ENCODE measurements around the gene METAP1. TPM values are rescaled to one million over a fixed set of nuclear protein-coding genes. Genes with fewer than 3 reads are reported as not detected.
A peak's percentile ranks its signal among the peaks of the same experiment; 100 is the strongest.
"Not testable (repeated sequence)": the region's sequence is repeated elsewhere in the genome, so short reads cannot be mapped to it uniquely, and the experiment has no call there.

Gene METAP1
- total RNA-seq, 1 experiment from 2014 or later, result 63.5 TPM

DNA sequence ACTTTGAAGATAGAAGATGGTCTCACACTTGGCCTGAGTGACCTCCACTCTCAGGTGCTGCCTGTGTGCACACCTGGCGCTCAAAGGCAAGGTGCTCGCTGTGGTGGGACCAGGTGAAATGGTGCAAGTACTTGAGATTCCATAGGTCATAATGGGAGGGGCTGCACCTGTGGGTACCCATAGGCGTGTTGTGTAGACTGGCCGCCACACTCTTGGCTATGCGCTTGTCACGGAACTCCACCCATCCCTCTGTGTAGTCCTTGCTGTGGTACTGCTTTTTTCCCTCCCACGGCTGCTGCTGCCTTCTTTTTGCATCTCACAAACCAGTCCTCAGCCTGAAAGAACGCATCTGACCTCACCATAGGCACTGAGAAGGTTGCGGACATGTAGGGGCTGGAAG lies 27.0 kb downstream of the METAP1 start:
- Histone ChIP-seq H2BK12ac (ENCODE audit: insufficient read length, low read depth, low read length) (no peak overlapping the region), H3K9me3 (ENCODE audit: control insufficient read depth, low read depth, low read length) (no peaks in the 10 kb centered on the region), H2AFZ (ENCODE audit: low read length) (no peak overlapping the region), H3K56ac (ENCODE audit: insufficient read length, low read depth, low read length) (no peak overlapping the region), H3K9ac (ENCODE audit: extremely low read depth, insufficient read length, low read length) (no peak overlapping the region), H2AK5ac (ENCODE audit: insufficient read length, low read length) (no peak overlapping the region), H4K5ac (ENCODE audit: insufficient read length, low read depth, low read length) (no peak overlapping the region), H4K20me1 (ENCODE audit: control insufficient read depth, insufficient read depth, insufficient read length) (no peaks in the 10 kb centered on the region), H2BK20ac (ENCODE audit: low read depth, low read length, poor library complexity, severe bottlenecking) (no peak overlapping the region), H3K14ac (ENCODE audit: insufficient read depth, low read length) (no peak overlapping the region), H3K79me1 (ENCODE audit: insufficient read depth, low read depth, low read length, poor library complexity, severe bottlenecking) (peaks cover 6% of the 10 kb centered on the region), H3K27ac (ENCODE audit: insufficient read length, low read depth, low read length) (no peak overlapping the region), H3T11ph (ENCODE audit: low read length) (no peak overlapping the region), H4K8ac (replicated peaks; ENCODE audit: insufficient read length, low read depth, low read length) (no peak overlapping the region), H2BK120ac (ENCODE audit: low read depth, low read length, poor library complexity, severe bottlenecking) (no peak overlapping the region), H3K4ac (ENCODE audit: low read depth, low read length) (no peak overlapping the region), H2BK5ac (ENCODE audit: insufficient read length, low read length) (no peak overlapping the region), H3K4me2 (ENCODE audit: insufficient read depth, insufficient read length, low read length) (no peak overlapping the region), H3K4me1 (ENCODE audit: insufficient read depth, low read length) (peaks cover 5% of the 10 kb centered on the region; the same call in 1 of the 2 replicates), H3K23ac (ENCODE audit: insufficient read length, low read depth, low read length) (no peak overlapping the region), H3K23me2 (ENCODE audit: insufficient read length, low read depth, low read length, poor library complexity, severe bottlenecking) (no peaks in the 10 kb centered on the region), H2BK15ac (ENCODE audit: low read depth, low read length) (no peak overlapping the region), H3K27me3 (ENCODE audit: insufficient read depth, low read length) (no peaks in the 10 kb centered on the region), H4K91ac (ENCODE audit: insufficient read length, low read depth, low read length) (no peak overlapping the region), H3K79me2 (ENCODE audit: insufficient read depth, low read length) (peaks cover 44% of the 10 kb centered on the region; the same call in 1 of the 2 replicates), H3K18ac (ENCODE audit: insufficient read length, low read depth, low read length) (no peak overlapping the region)
- no CpG with 5 or more reads among the region's 9 CpGs for WGBS (ENCODE audit: extremely low coverage, insufficient read length, low lambda C conversion rate)
- Mint-ChIP-seq H3K27me3 (ENCODE audit: low read depth) (no peaks in the 10 kb centered on the region), H3K9me3 (peaks cover 19 to 32% of the 10 kb centered on the region in 2 experiments), H3K4me1 (peaks cover 51 to 54% of the 10 kb centered on the region in 2 experiments), H3K27ac (peak overlapping the region in 1 of 3 experiments; percentile 12; a peak in 1 of 7 replicates), H3K36me3 (ENCODE audit: insufficient read depth in 1 of 3, low read depth in 3 of 3) (peaks cover 53 to 57% (median 54%) of the 10 kb centered on the region in 3 experiments), H3K4me3 (no peak overlapping the region)
- TF ChIP-seq, protein P1, sequence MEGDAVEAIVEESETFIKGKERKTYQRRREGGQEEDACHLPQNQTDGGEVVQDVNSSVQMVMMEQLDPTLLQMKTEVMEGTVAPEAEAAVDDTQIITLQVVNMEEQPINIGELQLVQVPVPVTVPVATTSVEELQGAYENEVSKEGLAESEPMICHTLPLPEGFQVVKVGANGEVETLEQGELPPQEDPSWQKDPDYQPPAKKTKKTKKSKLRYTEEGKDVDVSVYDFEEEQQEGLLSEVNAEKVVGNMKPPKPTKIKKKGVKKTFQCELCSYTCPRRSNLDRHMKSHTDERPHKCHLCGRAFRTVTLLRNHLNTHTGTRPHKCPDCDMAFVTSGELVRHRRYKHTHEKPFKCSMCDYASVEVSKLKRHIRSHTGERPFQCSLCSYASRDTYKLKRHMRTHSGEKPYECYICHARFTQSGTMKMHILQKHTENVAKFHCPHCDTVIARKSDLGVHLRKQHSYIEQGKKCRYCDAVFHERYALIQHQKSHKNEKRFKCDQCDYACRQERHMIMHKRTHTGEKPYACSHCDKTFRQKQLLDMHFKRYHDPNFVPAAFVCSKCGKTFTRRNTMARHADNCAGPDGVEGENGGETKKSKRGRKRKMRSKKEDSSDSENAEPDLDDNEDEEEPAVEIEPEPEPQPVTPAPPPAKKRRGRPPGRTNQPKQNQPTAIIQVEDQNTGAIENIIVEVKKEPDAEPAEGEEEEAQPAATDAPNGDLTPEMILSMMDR (conservative IDR thresholded peaks at IDR 0.05), result no peak
- no peak for DNase-seq

DNA sequence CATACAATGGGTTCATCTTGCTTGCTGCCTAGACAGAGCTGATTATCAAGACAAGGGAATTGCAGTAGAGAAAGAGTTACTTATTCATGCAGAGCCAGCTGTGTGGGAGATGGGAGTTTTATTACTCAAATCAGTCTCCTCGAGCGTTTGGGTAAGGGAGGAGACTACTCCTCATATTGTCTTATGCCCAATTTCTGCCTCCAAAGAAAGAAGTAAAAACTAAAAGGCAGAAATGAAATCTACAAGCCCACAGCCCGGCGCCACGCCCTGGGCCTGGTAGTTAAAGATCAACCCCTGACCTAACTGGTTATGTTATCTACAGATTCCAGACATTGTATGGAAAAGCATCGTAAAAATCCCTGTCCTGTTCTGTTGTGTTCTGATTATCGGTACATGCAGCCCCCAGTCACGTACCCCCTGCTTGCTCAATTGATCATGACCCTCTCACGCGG lies 28.3 kb downstream of the METAP1 start:
- H3K4ac ChIP-seq (ENCODE audit: low read depth, low read length); DNase-seq; H3K23ac ChIP-seq (ENCODE audit: insufficient read length, low read depth, low read length); H4K91ac ChIP-seq (ENCODE audit: insufficient read length, low read depth, low read length); H3K56ac ChIP-seq (ENCODE audit: insufficient read length, low read depth, low read length); H2BK20ac ChIP-seq (ENCODE audit: low read depth, low read length, poor library complexity, severe bottlenecking); H2BK5ac ChIP-seq (ENCODE audit: insufficient read length, low read length); H3K9me3 ChIP-seq (ENCODE audit: control insufficient read depth, low read depth, low read length); H3T11ph ChIP-seq (ENCODE audit: low read length); H3K18ac ChIP-seq (ENCODE audit: insufficient read length, low read depth, low read length); H2BK12ac ChIP-seq (ENCODE audit: insufficient read length, low read depth, low read length); H2AFZ ChIP-seq (ENCODE audit: low read length); H3K27me3 Mint-ChIP-seq (ENCODE audit: low read depth); H3K4me1 ChIP-seq (ENCODE audit: insufficient read depth, low read length); H3K4me2 ChIP-seq (ENCODE audit: insufficient read depth, insufficient read length, low read length); H3K14ac ChIP-seq (ENCODE audit: insufficient read depth, low read length); H3K79me1 ChIP-seq (ENCODE audit: insufficient read depth, low read depth, low read length, poor library complexity, severe bottlenecking); H4K8ac ChIP-seq (replicated peaks; ENCODE audit: insufficient read length, low read depth, low read length); H3K23me2 ChIP-seq (ENCODE audit: insufficient read length, low read depth, low read length, poor library complexity, severe bottlenecking); H4K5ac ChIP-seq (ENCODE audit: insufficient read length, low read depth, low read length); H3K9ac ChIP-seq (ENCODE audit: extremely low read depth, insufficient read length, low read length); H2AK5ac ChIP-seq (ENCODE audit: insufficient read length, low read length); H3K27ac ChIP-seq (ENCODE audit: insufficient read length, low read depth, low read length); H4K20me1 ChIP-seq (ENCODE audit: control insufficient read depth, insufficient read depth, insufficient read length); H3K27me3 ChIP-seq (ENCODE audit: insufficient read depth, low read length); H2BK15ac ChIP-seq (ENCODE audit: low read depth, low read length); H2BK120ac ChIP-seq (ENCODE audit: low read depth, low read length, poor library complexity, severe bottlenecking): not testable (repeated sequence)
- peaks cover 19 to 32% of the 10 kb centered on the region in 2 experiments for H3K9me3 Mint-ChIP-seq
- H3K4me1 Mint-ChIP-seq, result peaks cover 45% of the 10 kb centered on the region in 2 experiments
- peaks cover 44% of the 10 kb centered on the region; the same call in 1 of the 2 replicates for H3K79me2 ChIP-seq (ENCODE audit: insufficient read depth, low read length)
- H3K36me3 Mint-ChIP-seq (ENCODE audit: insufficient read depth in 1 of 3, low read depth in 3 of 3), result peaks cover 41 to 46% (median 41%) of the 10 kb centered on the region in 3 experiments
- WGBS (ENCODE audit: extremely low coverage, insufficient read length, low lambda C conversion rate), result no CpG with 5 or more reads among the region's 10 CpGs
- H3K27ac Mint-ChIP-seq, result peak overlapping the region; percentile 17 to 65 (median 64); a peak in 5 of 7 replicates
- peak overlapping the region in 1 of 2 experiments; percentile 42; a peak in 1 of 5 replicates for H3K4me3 Mint-ChIP-seq
